B cell (primary cell): ENCODE measurements around the gene SPATA24.

Experiments
- CTCF ChIP-seq: fragments of 200-600 bp; IDR thresholded peaks from one replicate; pipeline ENCODE4 v1.8.0; 2022; ENCODE audit warnings: antibody characterized with exemption, mild to moderate bottlenecking
- EZH2 ChIP-seq: IDR thresholded peaks from 2 replicates; pipeline ENCODE4 v1.6.1; 2012; ENCODE audit warnings: borderline replicate concordance, low read depth, mild to moderate bottlenecking, moderate library complexity, low read length; ENCODE audit not compliant: insufficient read depth, poor library complexity, severe bottlenecking

- TF ChIP-seq CTCF (no peak), EZH2 (no peak)
Observed at GRCh38 chr5:139393497-139394122, 10.3 kb downstream of the SPATA24 start.
